Neural crest cell (in vitro differentiated cells): ENCODE data around the gene KLRG1. TPM values are rescaled to one million over a fixed set of nuclear protein-coding genes. Genes with fewer than 3 reads are reported as not detected.

Experiments used
- DNase-seq: peaks from one replicate; pipeline ENCODE4 v3.0.0; 2021; ENCODE audit warnings: low read depth, mixed read lengths, low spot score
- H3K27ac Mint-ChIP-seq: one replicate; pipeline ENCODE4 v1.8.0; 2021; ENCODE audit warnings: mild to moderate bottlenecking, mixed read lengths; ENCODE audit not compliant: unreplicated experiment
- H3K27me3 Mint-ChIP-seq: 2 replicates; pipeline ENCODE4 v1.8.0; 2021; ENCODE audit warnings: low read depth, mild to moderate bottlenecking, mixed read lengths
- H3K36me3 Mint-ChIP-seq: 2 replicates; pipeline ENCODE4 v1.8.0; 2021; ENCODE audit warnings: low read depth, mild to moderate bottlenecking, mixed read lengths
- H3K4me1 Mint-ChIP-seq: 2 replicates; pipeline ENCODE4 v1.8.0; 2021; ENCODE audit warnings: mixed read lengths
- H3K4me3 Mint-ChIP-seq: one replicate; pipeline ENCODE4 v1.8.0; 2021; ENCODE audit warnings: mild to moderate bottlenecking, mixed read lengths
- H3K9me3 Mint-ChIP-seq: 2 replicates; pipeline ENCODE4 v1.8.0; 2021; ENCODE audit warnings: mixed read lengths
- CTCF ChIP-seq: fragments of 200-600 bp; sonication (generic); conservative IDR thresholded peaks from 2 replicates; pipeline ENCODE4 v1.5.0; 2021; ENCODE audit warnings: antibody characterized with exemption, mild to moderate bottlenecking
- total RNA-seq: library from RNA; stranded (reverse); gene quantifications from 2 replicates; pipeline ENCODE4 v1.2.1, GENCODE V29; 2021

Gene KLRG1
- total RNA-seq, 1 donor from 2014 or later: 5.8 TPM

- no peaks in the 10 kb centered on the region for H3K4me1 Mint-ChIP-seq
- H3K4me3 Mint-ChIP-seq: no peak overlapping the region
- no peak for TF ChIP-seq CTCF
- no peaks in the 10 kb centered on the region for H3K36me3 Mint-ChIP-seq
- no peak for DNase-seq
- no peaks in the 10 kb centered on the region for H3K27me3 Mint-ChIP-seq
- H3K27ac Mint-ChIP-seq: no peak overlapping the region
- no peaks in the 10 kb centered on the region for H3K9me3 Mint-ChIP-seq
Measured at GRCh38 chr12:8985213-8985754, 4.1 kb upstream of the KLRG1 start.

GRCh38 chr12:8987163-8987562 is 2.2 kb upstream of the KLRG1 start:
- no peak for TF ChIP-seq CTCF
- Mint-ChIP-seq H3K36me3 (no peaks in the 10 kb centered on the region), H3K9me3 (no peaks in the 10 kb centered on the region), H3K27me3 (no peaks in the 10 kb centered on the region), H3K4me3 (no peak overlapping the region), H3K4me1 (no peaks in the 10 kb centered on the region), H3K27ac (no peak overlapping the region)
- DNase-seq: no peak

GRCh38 chr12:8987685-8988084 is 1.7 kb upstream of the KLRG1 start:
- DNase-seq: no peak
- Mint-ChIP-seq H3K4me3 (no peak overlapping the region), H3K27me3 (no peaks in the 10 kb centered on the region), H3K36me3 (no peaks in the 10 kb centered on the region), H3K9me3 (no peaks in the 10 kb centered on the region), H3K27ac (no peak overlapping the region), H3K4me1 (no peaks in the 10 kb centered on the region)
- no peak for TF ChIP-seq CTCF

GRCh38 chr12:8991371-8992345 is 2.3 kb downstream of the KLRG1 start:
- DNase-seq: no peak
- no peak for TF ChIP-seq CTCF
- Mint-ChIP-seq H3K36me3 (no peaks in the 10 kb centered on the region), H3K4me1 (no peaks in the 10 kb centered on the region), H3K4me3 (no peak overlapping the region), H3K27me3 (no peaks in the 10 kb centered on the region), H3K9me3 (no peaks in the 10 kb centered on the region), H3K27ac (no peak overlapping the region)

- no peak for TF ChIP-seq CTCF
- H3K4me1 Mint-ChIP-seq: no peaks in the 10 kb centered on the region
- H3K27me3 Mint-ChIP-seq: no peaks in the 10 kb centered on the region
- H3K4me3 Mint-ChIP-seq: no peak overlapping the region
- no peaks in the 10 kb centered on the region for H3K36me3 Mint-ChIP-seq
- no peak overlapping the region for H3K27ac Mint-ChIP-seq
- DNase-seq: no peak
- H3K9me3 Mint-ChIP-seq: no peaks in the 10 kb centered on the region
Measured at GRCh38 chr12:8993827-8994226, 4.5 kb downstream of the KLRG1 start.
